ENCODE results near the gene CHCHD6. TPM values are rescaled to one million over a fixed set of nuclear protein-coding genes. Genes with fewer than 3 reads are reported as not detected.

The CHCHD6 gene
- total RNA-seq, 1 experiment from 2014 or later: 36.3 TPM

DNA sequence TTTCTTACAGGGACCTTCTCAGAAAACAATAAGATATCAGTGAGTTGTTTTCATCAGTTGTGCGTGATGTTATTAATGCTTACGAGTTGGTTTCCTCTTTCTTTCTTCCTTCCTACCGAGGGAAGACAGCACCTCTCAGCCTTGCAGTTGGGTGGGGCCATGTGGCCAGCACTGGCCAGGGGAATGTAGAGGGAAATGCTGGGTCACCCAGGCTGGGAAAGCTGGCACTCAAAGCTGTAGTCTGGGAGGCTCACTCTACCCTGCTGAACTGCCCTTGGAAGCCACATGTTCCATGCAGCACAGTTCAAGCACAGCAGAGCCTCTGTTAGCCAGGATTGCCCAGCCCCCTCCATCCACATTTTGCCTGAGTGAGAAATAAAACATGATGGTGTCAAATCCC, 10.1 kb upstream of the CHCHD6 start:
- CTCF ChIA-PET: no interaction called here

More for the DNA sequence above, 10.1 kb upstream of the CHCHD6 start:
- DNase-seq (ENCODE audit: low read depth, low spot score) (no peak), ATAC-seq (no peak)
- RAD21 ChIA-PET (ENCODE audit: low non-redundant PET in 1 of 2, low total read pairs in 2 of 2, uncharacterized antibody in 2 of 2, unreplicated experiment in 2 of 2): no interaction called here
- intact Hi-C loops (cut with micrococcal nuclease): no loop called here
- no peaks in the 10 kb centered on the region for H4K20me1 ChIP-seq (ENCODE audit: insufficient read depth)
- no peaks in the 10 kb centered on the region; the same call in 1 of the 2 replicates for H3K27me3 ChIP-seq (ENCODE audit: insufficient read depth, low read length)
- H3K4me3 ChIP-seq (replicated peaks in 1 of 2; ENCODE audit: low read depth in 1 of 2, low read length in 2 of 2): no peak overlapping the region
- H3K9me2 ChIP-seq (ENCODE audit: insufficient read depth): no peaks in the 10 kb centered on the region
- H3K9ac ChIP-seq (ENCODE audit: low read length): no peak overlapping the region
- H3K27ac ChIP-seq (ENCODE audit: low read depth, low read length): no peak overlapping the region
- no peaks in the 10 kb centered on the region for H3K9me3 ChIP-seq (ENCODE audit: control insufficient read depth in 1 of 2, insufficient read depth in 1 of 2, low read depth in 1 of 2, low read length in 2 of 2)
- H3K4me1 ChIP-seq (ENCODE audit: control insufficient read depth in 1 of 2, insufficient read depth in 2 of 2, low read length in 2 of 2): no peaks in the 10 kb centered on the region
- H3K79me2 ChIP-seq (ENCODE audit: insufficient read depth, low read length): no peaks in the 10 kb centered on the region
- no peak for TF ChIP-seq SP1 (IDR thresholded peaks at IDR 0.05; ENCODE audit: low read depth)
- TF ChIP-seq, protein P1, sequence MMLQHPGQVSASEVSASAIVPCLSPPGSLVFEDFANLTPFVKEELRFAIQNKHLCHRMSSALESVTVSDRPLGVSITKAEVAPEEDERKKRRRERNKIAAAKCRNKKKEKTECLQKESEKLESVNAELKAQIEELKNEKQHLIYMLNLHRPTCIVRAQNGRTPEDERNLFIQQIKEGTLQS (IDR thresholded peaks at IDR 0.05): no peak
- TF ChIP-seq RAD21 (IDR thresholded peaks at IDR 0.05; ENCODE audit: low read depth): no peak
- no peak for TF ChIP-seq EZH2phosphoT487 (IDR thresholded peaks at IDR 0.05; ENCODE audit: borderline replicate concordance)
- TF ChIP-seq, protein P2, sequence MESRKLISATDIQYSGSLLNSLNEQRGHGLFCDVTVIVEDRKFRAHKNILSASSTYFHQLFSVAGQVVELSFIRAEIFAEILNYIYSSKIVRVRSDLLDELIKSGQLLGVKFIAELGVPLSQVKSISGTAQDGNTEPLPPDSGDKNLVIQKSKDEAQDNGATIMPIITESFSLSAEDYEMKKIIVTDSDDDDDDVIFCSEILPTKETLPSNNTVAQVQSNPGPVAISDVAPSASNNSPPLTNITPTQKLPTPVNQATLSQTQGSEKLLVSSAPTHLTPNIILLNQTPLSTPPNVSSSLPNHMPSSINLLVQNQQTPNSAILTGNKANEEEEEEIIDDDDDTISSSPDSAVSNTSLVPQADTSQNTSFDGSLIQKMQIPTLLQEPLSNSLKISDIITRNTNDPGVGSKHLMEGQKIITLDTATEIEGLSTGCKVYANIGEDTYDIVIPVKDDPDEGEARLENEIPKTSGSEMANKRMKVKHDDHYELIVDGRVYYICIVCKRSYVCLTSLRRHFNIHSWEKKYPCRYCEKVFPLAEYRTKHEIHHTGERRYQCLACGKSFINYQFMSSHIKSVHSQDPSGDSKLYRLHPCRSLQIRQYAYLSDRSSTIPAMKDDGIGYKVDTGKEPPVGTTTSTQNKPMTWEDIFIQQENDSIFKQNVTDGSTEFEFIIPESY (IDR thresholded peaks at IDR 0.05; ENCODE audit: extremely low read depth, insufficient replicate concordance, low read length): no peak
- no peak for TF ChIP-seq CBX3 (IDR thresholded peaks at IDR 0.05; ENCODE audit: low read depth)
- TF ChIP-seq CEBPB (IDR thresholded peaks at IDR 0.05; ENCODE audit: low read depth): no peak
- TF ChIP-seq, protein P3, sequence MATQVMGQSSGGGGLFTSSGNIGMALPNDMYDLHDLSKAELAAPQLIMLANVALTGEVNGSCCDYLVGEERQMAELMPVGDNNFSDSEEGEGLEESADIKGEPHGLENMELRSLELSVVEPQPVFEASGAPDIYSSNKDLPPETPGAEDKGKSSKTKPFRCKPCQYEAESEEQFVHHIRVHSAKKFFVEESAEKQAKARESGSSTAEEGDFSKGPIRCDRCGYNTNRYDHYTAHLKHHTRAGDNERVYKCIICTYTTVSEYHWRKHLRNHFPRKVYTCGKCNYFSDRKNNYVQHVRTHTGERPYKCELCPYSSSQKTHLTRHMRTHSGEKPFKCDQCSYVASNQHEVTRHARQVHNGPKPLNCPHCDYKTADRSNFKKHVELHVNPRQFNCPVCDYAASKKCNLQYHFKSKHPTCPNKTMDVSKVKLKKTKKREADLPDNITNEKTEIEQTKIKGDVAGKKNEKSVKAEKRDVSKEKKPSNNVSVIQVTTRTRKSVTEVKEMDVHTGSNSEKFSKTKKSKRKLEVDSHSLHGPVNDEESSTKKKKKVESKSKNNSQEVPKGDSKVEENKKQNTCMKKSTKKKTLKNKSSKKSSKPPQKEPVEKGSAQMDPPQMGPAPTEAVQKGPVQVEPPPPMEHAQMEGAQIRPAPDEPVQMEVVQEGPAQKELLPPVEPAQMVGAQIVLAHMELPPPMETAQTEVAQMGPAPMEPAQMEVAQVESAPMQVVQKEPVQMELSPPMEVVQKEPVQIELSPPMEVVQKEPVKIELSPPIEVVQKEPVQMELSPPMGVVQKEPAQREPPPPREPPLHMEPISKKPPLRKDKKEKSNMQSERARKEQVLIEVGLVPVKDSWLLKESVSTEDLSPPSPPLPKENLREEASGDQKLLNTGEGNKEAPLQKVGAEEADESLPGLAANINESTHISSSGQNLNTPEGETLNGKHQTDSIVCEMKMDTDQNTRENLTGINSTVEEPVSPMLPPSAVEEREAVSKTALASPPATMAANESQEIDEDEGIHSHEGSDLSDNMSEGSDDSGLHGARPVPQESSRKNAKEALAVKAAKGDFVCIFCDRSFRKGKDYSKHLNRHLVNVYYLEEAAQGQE (IDR thresholded peaks at IDR 0.05; ENCODE audit: low read depth): no peak
- no peak for TF ChIP-seq ZNF274 (IDR thresholded peaks at IDR 0.05; ENCODE audit: low read depth, low read length)
- no peak for TF ChIP-seq SIN3A (IDR thresholded peaks at IDR 0.05; ENCODE audit: low read depth)
- TF ChIP-seq EGR1 (IDR thresholded peaks at IDR 0.05; ENCODE audit: low read depth): no peak
- TF ChIP-seq POLR2A (IDR thresholded peaks at IDR 0.05; ENCODE audit: borderline replicate concordance, extremely low read depth, insufficient read depth, insufficient read length): no peak
- TF ChIP-seq, protein P4, sequence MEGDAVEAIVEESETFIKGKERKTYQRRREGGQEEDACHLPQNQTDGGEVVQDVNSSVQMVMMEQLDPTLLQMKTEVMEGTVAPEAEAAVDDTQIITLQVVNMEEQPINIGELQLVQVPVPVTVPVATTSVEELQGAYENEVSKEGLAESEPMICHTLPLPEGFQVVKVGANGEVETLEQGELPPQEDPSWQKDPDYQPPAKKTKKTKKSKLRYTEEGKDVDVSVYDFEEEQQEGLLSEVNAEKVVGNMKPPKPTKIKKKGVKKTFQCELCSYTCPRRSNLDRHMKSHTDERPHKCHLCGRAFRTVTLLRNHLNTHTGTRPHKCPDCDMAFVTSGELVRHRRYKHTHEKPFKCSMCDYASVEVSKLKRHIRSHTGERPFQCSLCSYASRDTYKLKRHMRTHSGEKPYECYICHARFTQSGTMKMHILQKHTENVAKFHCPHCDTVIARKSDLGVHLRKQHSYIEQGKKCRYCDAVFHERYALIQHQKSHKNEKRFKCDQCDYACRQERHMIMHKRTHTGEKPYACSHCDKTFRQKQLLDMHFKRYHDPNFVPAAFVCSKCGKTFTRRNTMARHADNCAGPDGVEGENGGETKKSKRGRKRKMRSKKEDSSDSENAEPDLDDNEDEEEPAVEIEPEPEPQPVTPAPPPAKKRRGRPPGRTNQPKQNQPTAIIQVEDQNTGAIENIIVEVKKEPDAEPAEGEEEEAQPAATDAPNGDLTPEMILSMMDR (IDR thresholded peaks at IDR 0.05 in 2 of 3, conservative IDR thresholded peaks at IDR 0.05 in 1 of 3; ENCODE audit: borderline replicate concordance in 1 of 3, insufficient read depth in 1 of 3, low read depth in 2 of 3, low read length in 2 of 3): no peak
- no peak for TF ChIP-seq ELF1 (IDR thresholded peaks at IDR 0.05; ENCODE audit: borderline replicate concordance, low read depth)
- TF ChIP-seq SRF (IDR thresholded peaks at IDR 0.05; ENCODE audit: low read depth): no peak
- H3K4me2 ChIP-seq (ENCODE audit: low read length): no peak overlapping the region
- H2AFZ ChIP-seq (ENCODE audit: low read depth, low read length, poor library complexity, severe bottlenecking): no peak overlapping the region
- BruUV-seq (replicated peaks): no TSS peak
- H3K36me3 ChIP-seq (ENCODE audit: control insufficient read depth in 1 of 2, insufficient read depth in 2 of 2, low read length in 2 of 2): no peaks in the 10 kb centered on the region
- POLR2A ChIA-PET: no interaction called here

Measured in HCT116 (cell line).